ENCODE measurements around the gene DOCK4.

DNA sequence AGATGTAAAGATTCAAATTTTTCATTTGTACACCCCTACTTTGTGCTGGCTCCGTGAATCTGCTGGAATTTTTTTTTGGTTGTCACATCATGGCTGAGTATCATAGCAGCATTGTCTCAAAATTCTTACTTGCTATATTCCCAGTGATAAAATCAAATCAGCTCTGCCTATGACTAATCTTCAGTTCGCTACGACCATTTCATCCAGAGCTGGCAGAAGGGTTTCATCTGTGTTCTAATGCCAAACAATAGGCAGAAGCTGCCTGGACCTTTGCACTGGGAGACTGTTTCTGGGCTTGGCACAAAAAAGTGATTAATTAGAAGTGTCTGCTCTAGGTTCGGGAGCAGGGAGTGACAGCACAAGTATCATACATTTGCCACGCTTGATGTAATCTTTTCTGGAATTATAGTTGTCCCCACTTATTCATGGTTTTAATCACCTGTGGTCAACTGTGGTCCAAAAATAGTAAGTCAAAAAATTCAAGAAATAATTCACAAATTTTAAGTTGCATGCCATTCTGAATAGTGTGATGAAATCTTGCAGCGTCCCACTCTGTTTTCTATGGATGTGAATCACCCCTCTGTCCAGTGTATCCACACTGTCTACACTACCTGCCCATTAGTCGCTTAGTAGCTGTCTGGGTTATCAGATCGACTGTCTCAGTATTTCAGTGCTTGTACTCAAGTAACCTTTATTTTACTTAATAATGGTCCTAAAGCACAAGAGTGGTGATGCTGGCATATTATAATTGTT lies 523.4 kb downstream of the DOCK4 start:
- TF ChIP-seq, protein P1, sequence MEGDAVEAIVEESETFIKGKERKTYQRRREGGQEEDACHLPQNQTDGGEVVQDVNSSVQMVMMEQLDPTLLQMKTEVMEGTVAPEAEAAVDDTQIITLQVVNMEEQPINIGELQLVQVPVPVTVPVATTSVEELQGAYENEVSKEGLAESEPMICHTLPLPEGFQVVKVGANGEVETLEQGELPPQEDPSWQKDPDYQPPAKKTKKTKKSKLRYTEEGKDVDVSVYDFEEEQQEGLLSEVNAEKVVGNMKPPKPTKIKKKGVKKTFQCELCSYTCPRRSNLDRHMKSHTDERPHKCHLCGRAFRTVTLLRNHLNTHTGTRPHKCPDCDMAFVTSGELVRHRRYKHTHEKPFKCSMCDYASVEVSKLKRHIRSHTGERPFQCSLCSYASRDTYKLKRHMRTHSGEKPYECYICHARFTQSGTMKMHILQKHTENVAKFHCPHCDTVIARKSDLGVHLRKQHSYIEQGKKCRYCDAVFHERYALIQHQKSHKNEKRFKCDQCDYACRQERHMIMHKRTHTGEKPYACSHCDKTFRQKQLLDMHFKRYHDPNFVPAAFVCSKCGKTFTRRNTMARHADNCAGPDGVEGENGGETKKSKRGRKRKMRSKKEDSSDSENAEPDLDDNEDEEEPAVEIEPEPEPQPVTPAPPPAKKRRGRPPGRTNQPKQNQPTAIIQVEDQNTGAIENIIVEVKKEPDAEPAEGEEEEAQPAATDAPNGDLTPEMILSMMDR (optimal IDR thresholded peaks at IDR 0.05 in 1 of 3, IDR thresholded peaks at IDR 0.05 in 1 of 3, conservative IDR thresholded peaks at IDR 0.05 in 1 of 3; ENCODE audit: extremely low read depth in 1 of 3, insufficient read depth in 2 of 3, low read length in 3 of 3): no peak
- no peak for TF ChIP-seq EZH2 (IDR thresholded peaks at IDR 0.05; ENCODE audit: low read length)
